GM23248 (cell line): Measurements from ENCODE around the gene IL32. TPM values are rescaled to one million over a fixed set of nuclear protein-coding genes. Genes with fewer than 3 reads are reported as not detected.
A peak's percentile ranks its signal among the peaks of the same experiment; 100 is the strongest.

Experiments used
- DNase-seq: peaks from one replicate; pipeline ENCODE4 v3.0.0-alpha.2; 2015
- H2AFZ ChIP-seq: fragments of 200-600 bp; sonication (generic); 2 replicates; pipeline ENCODE4 v1.6.1; 2016; ENCODE audit warnings: antibody characterized with exemption
- H3F3A ChIP-seq: fragments of 200-600 bp; sonication (generic); 2 replicates; pipeline ENCODE4 v1.6.1; 2016; ENCODE audit warnings: mild to moderate bottlenecking, antibody characterized with exemption, mixed run types; ENCODE audit not compliant: insufficient read depth
- H3K27ac ChIP-seq: fragments of 200-600 bp; sonication (generic); 2 replicates; pipeline ENCODE4 v1.5.1; 2016; ENCODE audit warnings: mild to moderate bottlenecking
- H3K27me3 ChIP-seq: fragments of 200-600 bp; sonication (generic); replicated peaks from 2 replicates; pipeline ENCODE4 v1.6.1; 2016; ENCODE audit warnings: mild to moderate bottlenecking; ENCODE audit not compliant: insufficient read depth
- H3K36me3 ChIP-seq: fragments of 200-600 bp; sonication (generic); 2 replicates; pipeline ENCODE4 v1.6.1; 2016; ENCODE audit warnings: low read depth, mild to moderate bottlenecking
- H3K4me1 ChIP-seq: fragments of 200-600 bp; sonication (generic); 2 replicates; pipeline ENCODE4 v1.6.1; 2016; ENCODE audit warnings: mild to moderate bottlenecking; ENCODE audit not compliant: insufficient read depth
- H3K4me2 ChIP-seq: fragments of 200-600 bp; sonication (generic); one replicate; pipeline ENCODE4 v1.6.1; 2016; ENCODE audit warnings: mild to moderate bottlenecking; ENCODE audit not compliant: unreplicated experiment
- H3K4me3 ChIP-seq: fragments of 200-600 bp; sonication (generic); 2 replicates; pipeline ENCODE4 v1.5.1; 2016; ENCODE audit warnings: mild to moderate bottlenecking
- H3K79me2 ChIP-seq: fragments of 200-600 bp; sonication (generic); 2 replicates; pipeline ENCODE4 v1.6.1; 2016; ENCODE audit warnings: mild to moderate bottlenecking; ENCODE audit not compliant: insufficient read depth
- H3K9ac ChIP-seq: fragments of 200-600 bp; sonication (generic); 2 replicates; pipeline ENCODE4 v1.6.1; 2016; ENCODE audit warnings: mild to moderate bottlenecking
- H3K9me2 ChIP-seq: fragments of 200-600 bp; sonication (generic); 2 replicates; pipeline ENCODE4 v1.6.1; 2016; ENCODE audit warnings: mixed run types, mild to moderate bottlenecking, moderate library complexity; ENCODE audit not compliant: insufficient read depth
- H3K9me3 ChIP-seq: fragments of 200-600 bp; sonication (generic); one replicate; pipeline ENCODE4 v1.6.1; 2017; ENCODE audit warnings: low read depth
- H4K20me1 ChIP-seq: fragments of 200-600 bp; sonication (generic); 2 replicates; pipeline ENCODE4 v1.6.0; 2016; ENCODE audit not compliant: insufficient read depth
- EZH2 ChIP-seq: fragments of 200-600 bp; sonication (generic); IDR thresholded peaks from 2 replicates; pipeline ENCODE4 v1.6.1; 2018; ENCODE audit warnings: antibody characterized with exemption, mild to moderate bottlenecking; ENCODE audit not compliant: insufficient read depth, poor library complexity, severe bottlenecking
- EZH2phosphoT487 ChIP-seq: fragments of 200-600 bp; sonication (generic); IDR thresholded peaks from 2 replicates; pipeline ENCODE4 v1.6.1; 2018; ENCODE audit warnings: antibody characterized with exemption, moderate library complexity, mild to moderate bottlenecking, low read depth; ENCODE audit not compliant: insufficient read depth
- WGBS, 2 experiments: methylation state at CpG; one replicate each; pipeline ENCODE4 v1.1.6; 2015 to 2017; ENCODE audit warnings: low lambda C conversion rate in 2 of 2, low coverage in 1 of 2; ENCODE audit errors: missing lambda C conversion rate in 2 of 2; 5-methylcytosine and 5-hydroxymethylcytosine counted together
- in situ Hi-C: fragments of 300-500 bp; cut with MboI; formaldehyde crosslinking; loops from 2 replicates; pipeline ENCODE4 v1.15.0; 2020
- polyA plus RNA-seq: library from polyadenylated mRNA; unstranded; fragments of >200 nt; fragmentation: Nextera tagmentation; extraction: Ambion mirVana; gene quantifications from 2 replicates; pipeline ENCODE4 v1.2.1, GENCODE V29; 2016
- total RNA-seq: library from RNA; depleted of rRNA; stranded (reverse); fragments of >200 nt; shearing (Covaris generic); gene quantifications from 2 replicates; pipeline ENCODE4 v1.2.3, GENCODE V29; 2014

Gene IL32
- total and polyA plus RNA-seq, 2 experiments from 2014 or later: 0.76 to 1.0 TPM

GRCh38 chr16:3101841-3102470 lies 36.5 kb downstream of the IL32 start:
- no peak overlapping the region for H3K27ac ChIP-seq
- H3K4me1 ChIP-seq: peaks cover 2% of the 10 kb centered on the region
- H3K36me3 ChIP-seq: no peaks in the 10 kb centered on the region
- H3K9me3 ChIP-seq: no peaks in the 10 kb centered on the region
- TF ChIP-seq EZH2phosphoT487 (no peak), EZH2 (no peak)
- H2AFZ ChIP-seq: peak overlapping the region; percentile 59
- H3K9ac ChIP-seq: no peak overlapping the region
- 0 out of 2 replicates have a peak, but pooled peaks cover 5% of the 10 kb centered on the region for H3K27me3 ChIP-seq
- in situ Hi-C loops: no loop called here
- DNase-seq: no peak
- no peaks in the 10 kb centered on the region for H3F3A ChIP-seq
- no peaks in the 10 kb centered on the region for H4K20me1 ChIP-seq
- H3K4me3 ChIP-seq: no peak overlapping the region
- no peaks in the 10 kb centered on the region for H3K79me2 ChIP-seq
- WGBS, 2 experiments: 47 to 49% methylated on average over 27 of the region's 27 CpGs
- peak overlapping the region; percentile 2 for H3K4me2 ChIP-seq
- no peaks in the 10 kb centered on the region for H3K9me2 ChIP-seq

- H3F3A ChIP-seq: no peaks in the 10 kb centered on the region
- no peaks in the 10 kb centered on the region for H3K9me2 ChIP-seq
- H3K9ac ChIP-seq: peak overlapping the region; percentile 72
- H3K9me3 ChIP-seq: no peaks in the 10 kb centered on the region
- no peaks in the 10 kb centered on the region for H4K20me1 ChIP-seq
- no peak for TF ChIP-seq EZH2phosphoT487
- no peak for TF ChIP-seq EZH2
- H3K4me2 ChIP-seq: peak overlapping the region; percentile 96
- peak; percentile 93 for DNase-seq
- in situ Hi-C loops: no loop called here
- H2AFZ ChIP-seq: peak overlapping the region; percentile 94
- H3K4me1 ChIP-seq: peaks cover 7% of the 10 kb centered on the region
- no peaks in the 10 kb centered on the region for H3K27me3 ChIP-seq
- no peaks in the 10 kb centered on the region for H3K79me2 ChIP-seq
- H3K36me3 ChIP-seq: no peaks in the 10 kb centered on the region
- H3K4me3 ChIP-seq: peak overlapping the region; percentile 91
- 3 to 5% methylated on average over 53 to 70 of the region's 74 CpGs for WGBS, 2 experiments
- H3K27ac ChIP-seq: no peak overlapping the region
Measured at GRCh38 chr16:3106205-3106928, 40.9 kb downstream of the IL32 start.

GRCh38 chr16:3112058-3112880 lies 46.8 kb downstream of the IL32 start, which contains the start of gene ZNF205:
Gene ZNF205, plus strand, starts transcription at chr16:3112586. Its CDS starts 845 bp downstream, at chr16:3113431.
- peak within 1 kb of the TSS; percentile 99 for H3K4me3 ChIP-seq
- in situ Hi-C loops: no loop called here
- peaks cover 4% of the 10 kb centered on the region for H3K4me1 ChIP-seq
- H3K9me3 ChIP-seq: no peaks in the 10 kb centered on the region
- no peaks in the 10 kb centered on the region for H3K36me3 ChIP-seq
- H3K27me3 ChIP-seq: no peaks in the 10 kb centered on the region
- H3K9me2 ChIP-seq: no peaks in the 10 kb centered on the region
- 6 to 8% methylated on average over 21 to 23 of the region's 23 CpGs for WGBS, 2 experiments
- no peak within 1 kb of the TSS for H3K27ac ChIP-seq
- TF ChIP-seq EZH2 (no peak), EZH2phosphoT487 (no peak)
- peak within 1 kb of the TSS; percentile 84 for H3K9ac ChIP-seq
- H3F3A ChIP-seq: no peaks in the 10 kb centered on the region
- H4K20me1 ChIP-seq: no peaks in the 10 kb centered on the region
- H3K79me2 ChIP-seq: peaks cover 17% of the 10 kb centered on the region
- H3K4me2 ChIP-seq: peak within 1 kb of the TSS; percentile 93
- peak within 1 kb of the TSS; percentile 98 for H2AFZ ChIP-seq
- DNase-seq: peak; percentile 76

- TF ChIP-seq EZH2phosphoT487 (no peak), EZH2 (no peak)
- 5% methylated on average over 19 of the region's 19 CpGs for WGBS, 2 experiments
Measured at GRCh38 chr16:3112881-3113574, 47.6 kb downstream of the IL32 start.

More at GRCh38 chr16:3112881-3113574, 47.6 kb downstream of the IL32 start:
- Histone ChIP-seq H3K4me2 (peak overlapping the region; percentile 93), H3K27me3 (no peaks in the 10 kb centered on the region), H3K27ac (no peak overlapping the region), H3K9me3 (no peaks in the 10 kb centered on the region), H3K9ac (peak overlapping the region; percentile 84), H4K20me1 (no peaks in the 10 kb centered on the region), H2AFZ (peak overlapping the region; percentile 98), H3F3A (no peaks in the 10 kb centered on the region), H3K79me2 (peaks cover 17% of the 10 kb centered on the region), H3K4me3 (peak overlapping the region; percentile 99), H3K36me3 (no peaks in the 10 kb centered on the region), H3K9me2 (no peaks in the 10 kb centered on the region), H3K4me1 (0 out of 2 replicates have a peak, but pooled peaks cover 3% of the 10 kb centered on the region)
- in situ Hi-C loops: no loop called here
- DNase-seq: peak; percentile 42
